Stimulated activated CD4-positive, alpha-beta T cell treated with anti-CD3 and anti-CD28 coated beads, Interleukin-4, amount 100 ng/mL, for 24 hours (primary cell): ENCODE data around the gene TRIB2.

ENCODE experiments used
- DNase-seq: peaks from one replicate; pipeline ENCODE4 v3.0.0-alpha.2; 2020

The TRIB2 gene

DNA sequence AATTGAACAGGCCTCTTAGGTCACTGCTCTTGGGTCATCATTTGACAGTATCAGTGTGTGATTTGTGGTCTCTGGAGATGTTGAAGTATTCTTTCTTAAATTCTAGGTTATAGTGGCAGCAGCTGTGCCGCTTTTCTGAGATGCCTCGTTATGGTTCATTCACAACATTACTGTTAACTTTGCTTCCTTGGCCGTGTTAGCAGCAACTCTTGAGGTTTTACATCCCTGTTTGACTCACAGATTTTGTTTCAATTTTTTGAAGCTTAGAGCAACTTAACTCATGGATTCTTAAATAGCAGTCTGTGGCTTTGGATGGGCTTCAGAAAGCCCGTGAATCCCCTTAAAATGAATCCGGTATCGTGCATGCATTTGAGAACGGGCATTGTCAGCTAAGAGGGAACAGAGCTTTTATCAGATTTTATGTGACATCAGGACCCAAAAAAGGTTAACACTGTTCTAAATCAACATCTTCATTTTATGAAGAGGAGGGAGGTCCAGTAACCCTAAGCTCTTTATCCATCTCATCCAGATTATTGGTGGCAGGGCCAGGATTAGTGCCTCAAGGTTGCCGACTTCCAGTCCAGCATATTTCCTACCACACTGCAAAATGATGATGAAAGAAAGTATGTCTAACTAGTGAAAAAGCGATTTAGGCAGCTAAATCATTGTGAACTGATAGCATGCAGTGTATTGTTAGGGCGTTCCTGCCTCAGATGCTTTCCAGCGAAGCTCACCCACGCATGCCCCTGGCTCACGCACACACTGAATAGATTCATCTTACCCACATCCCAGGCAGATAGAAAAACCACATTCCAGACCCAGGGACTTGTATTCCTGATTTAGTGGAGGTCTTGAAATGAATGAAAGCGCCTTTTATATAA, 5.1 kb downstream of the TRIB2 start:
- DNase-seq, result peak; percentile 47

DNA sequence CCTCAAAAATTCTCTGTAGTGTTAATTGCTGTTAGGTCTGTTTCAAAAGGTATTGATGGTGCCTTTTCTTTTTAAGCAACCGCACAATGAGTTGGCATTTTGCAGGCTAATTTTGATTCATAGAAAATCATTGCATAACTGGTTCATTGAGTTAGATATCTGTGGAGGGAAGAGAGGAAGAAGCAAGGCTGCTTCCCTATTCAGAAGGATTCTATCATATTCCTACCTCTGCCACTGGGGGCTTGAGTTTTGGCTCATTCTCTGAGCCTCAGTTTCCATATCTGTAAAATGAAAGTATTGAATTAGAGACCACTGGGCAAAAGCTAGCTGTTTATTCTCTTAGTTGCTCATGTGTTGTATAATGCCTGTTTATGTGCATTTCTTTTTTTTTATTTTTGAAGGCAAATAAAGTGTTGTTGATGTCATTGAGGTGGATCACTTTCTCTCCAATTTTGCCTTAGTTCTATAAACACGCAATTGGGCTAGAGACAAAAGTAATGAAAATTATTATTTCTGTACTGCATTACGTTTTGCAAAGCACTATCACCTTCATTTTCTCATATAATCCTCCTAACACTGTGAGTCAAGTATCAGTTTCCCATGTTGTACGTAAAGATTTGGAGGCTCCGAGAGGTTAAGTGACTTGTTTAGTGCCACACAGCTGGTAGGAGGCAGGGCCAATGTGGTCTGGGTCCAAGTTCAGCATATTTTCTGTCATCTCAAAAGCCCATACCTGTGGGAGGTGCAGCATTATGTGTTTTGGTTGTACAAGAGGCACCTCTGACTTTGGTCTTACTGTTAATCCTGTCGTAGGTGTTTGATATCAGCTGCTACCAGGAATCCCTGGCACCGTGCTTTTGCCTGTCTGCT, 5.9 kb downstream of the TRIB2 start:
- DNase-seq, result peak; percentile 43

DNA sequence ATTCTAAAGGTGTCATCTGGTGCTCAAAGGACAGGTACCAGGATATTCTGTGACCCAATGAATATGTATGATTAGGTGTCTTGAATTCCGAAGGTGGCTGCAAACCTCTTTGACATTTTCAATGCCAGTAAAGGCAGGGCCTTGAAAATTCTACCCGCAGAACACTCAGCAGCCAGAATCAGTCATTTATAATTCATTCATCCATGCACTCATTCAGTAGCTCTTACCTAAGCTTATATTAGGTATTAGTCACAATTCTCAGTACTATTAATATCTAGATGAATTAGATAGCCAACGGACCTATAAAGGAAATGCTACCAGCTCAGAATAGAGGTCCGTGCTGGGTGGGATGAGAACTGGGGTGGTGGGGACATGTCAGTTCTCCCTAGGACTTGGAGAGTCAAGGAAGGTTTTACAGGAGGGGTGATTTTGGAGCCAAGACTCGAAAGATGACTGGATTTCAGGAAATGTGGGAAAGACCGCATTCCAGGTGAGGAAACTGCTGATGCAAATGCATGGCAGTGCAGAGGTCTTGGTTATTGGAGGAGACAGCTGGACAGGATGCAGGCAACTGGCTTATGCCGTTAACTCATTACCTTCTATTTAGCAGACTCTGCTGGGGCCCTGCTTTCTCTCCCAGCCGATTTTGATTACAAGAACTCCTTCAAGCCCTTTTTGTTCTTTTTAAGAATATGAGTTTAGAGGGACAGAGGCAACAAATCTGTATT, 7.2 kb downstream of the TRIB2 start:
- DNase-seq, result no peak

DNA sequence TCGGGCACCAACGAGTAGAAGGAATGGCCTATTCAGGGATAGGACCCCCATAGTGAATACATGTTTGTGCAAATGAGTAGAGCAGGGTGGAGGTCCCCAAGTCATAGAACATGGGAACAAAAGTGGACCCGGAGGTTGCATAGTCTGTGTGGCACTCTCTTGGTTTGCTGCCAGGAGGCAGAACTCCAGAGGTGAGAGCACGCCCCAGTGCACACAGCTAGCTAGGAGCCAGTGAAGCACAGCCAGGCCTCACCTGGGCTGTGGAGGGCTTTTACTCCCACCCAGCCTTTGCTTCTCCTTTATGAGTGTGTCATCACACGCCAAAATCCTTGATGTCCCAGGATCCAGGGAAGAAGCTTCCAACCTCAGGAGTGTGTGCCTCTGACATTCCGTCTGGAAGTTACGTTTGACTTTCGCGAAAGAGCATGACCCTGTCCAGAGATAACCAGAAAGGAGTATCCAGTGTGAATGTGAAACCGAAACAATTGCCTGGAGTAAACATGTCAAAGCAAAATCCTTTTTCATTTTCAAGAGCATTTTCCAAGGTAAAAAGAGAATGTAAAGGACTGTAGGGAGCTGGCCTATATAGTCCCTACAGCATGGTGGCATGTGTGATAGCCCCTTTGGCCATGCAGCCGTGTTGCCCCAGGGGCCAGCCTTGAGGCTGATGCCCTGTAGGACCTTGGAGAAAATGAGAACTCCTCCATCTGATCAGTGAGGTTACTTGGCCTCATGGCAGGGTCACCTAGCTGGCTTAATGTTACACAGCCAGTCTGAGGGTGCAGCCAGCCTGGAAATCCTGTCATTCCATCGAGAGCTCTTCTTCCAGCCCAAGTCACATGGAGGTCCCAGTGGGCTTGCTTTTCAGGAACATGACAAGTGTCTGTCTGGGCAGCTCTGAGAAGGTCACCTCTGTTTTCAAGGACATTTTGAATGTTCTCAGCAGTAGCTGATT, 8.8 kb downstream of the TRIB2 start:
- no peak for DNase-seq

DNA sequence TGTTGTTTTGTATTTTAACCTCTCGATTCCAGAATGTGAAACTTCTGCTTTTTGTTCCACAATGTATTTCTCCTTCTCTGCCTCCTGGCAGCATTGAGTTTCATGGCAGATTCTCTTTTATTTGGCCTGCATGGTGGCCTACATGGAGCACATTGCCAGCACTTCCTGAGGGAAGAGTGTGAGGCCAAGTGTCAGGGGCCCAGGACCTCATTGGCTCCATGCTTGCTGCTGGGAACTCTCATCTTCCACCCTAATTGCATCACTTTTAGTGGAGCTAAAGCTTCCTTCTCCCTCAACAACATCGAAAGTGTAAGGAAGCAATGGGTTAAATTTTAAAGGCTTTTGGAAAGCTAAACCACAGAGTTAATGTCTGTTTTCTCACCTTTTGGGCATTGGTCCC, 9.5 kb downstream of the TRIB2 start:
- no peak for DNase-seq

DNA sequence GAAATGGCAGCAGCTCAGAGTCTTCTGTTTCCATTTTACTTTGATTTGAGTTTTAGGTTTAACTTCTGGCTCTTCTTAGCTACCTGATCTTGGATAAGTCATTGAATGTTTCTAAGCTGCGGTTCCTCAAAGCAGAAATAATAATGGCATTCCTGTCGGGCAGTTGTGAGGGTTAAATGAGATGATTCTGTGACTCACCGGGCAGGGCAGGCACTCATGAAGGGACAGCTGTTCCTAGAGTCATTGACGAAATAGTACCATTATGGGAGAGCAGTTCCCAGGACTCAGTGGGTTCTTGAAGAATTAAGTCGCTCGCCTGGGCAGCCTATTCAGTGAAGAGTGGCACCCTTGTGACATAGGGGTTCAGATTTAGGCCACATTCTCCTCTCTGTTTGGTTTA, 10.3 kb downstream of the TRIB2 start:
- no peak for DNase-seq

DNA sequence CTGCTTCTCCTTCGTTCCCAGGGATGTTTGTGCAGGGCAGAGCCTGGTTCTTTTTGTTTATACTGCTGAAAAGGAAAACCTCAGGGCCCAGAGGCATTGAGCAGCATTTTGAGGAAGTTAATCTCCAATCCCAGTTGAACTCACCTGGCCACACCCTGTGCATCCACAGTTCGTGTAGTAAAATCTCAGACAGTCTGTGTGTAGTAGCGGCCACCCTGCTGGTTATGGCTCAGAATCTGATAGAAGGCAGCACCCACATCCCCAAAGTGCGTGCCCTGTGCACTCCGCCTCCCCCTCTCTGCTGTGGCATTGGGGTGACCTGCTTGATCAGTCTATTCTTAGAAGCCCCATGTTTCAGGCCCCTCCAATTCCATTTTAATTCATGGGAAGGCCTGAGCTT, 10.9 kb downstream of the TRIB2 start:
- DNase-seq, result no peak

DNA sequence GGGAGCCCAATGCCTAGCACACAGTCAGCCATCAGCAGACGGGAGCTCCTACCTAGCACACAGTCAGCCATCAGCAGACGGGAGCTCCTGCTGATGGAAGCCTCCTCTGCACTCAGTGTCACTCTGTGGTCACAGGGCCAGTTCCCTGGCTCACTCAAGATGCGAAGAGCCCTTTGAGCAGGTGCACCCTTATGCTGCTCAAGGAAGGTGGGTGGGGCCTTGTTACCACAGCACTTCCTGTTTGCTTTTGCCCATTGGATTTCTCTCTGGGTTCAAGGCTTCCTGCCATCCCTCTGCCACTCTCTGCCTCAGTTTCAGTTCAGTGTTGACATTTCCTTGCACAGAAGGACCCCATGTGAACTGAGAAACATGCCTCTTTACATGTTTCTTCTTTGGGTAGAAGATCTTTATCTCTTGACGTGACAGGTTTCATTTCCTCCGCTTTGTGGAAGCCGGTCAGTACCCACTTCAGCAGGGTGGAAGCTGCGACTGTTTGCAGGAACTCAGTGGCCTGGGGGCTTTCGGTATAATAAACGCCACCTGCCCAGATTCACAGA, 11.6 kb downstream of the TRIB2 start:
- DNase-seq, result peak; percentile 33

DNA sequence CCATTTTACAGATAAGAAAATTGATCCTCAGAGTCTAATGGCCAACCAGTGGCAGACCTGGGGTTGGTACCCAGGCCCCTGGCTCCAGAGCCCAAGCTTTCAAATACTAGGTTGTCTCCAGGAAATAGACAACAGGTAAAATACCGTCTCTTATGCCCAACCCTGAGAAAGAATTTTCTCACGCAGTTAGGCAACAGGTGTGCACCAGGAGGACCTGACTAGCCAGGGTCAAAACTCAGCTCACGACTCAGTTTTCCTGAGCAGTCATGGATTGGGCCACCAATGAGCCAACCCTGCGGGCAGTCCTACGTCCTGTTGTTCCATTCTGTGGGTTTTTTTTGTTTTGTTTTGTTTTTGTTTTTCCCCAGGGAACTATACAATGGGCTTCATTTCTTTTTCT, 13.5 kb downstream of the TRIB2 start:
- DNase-seq, result no peak

DNA sequence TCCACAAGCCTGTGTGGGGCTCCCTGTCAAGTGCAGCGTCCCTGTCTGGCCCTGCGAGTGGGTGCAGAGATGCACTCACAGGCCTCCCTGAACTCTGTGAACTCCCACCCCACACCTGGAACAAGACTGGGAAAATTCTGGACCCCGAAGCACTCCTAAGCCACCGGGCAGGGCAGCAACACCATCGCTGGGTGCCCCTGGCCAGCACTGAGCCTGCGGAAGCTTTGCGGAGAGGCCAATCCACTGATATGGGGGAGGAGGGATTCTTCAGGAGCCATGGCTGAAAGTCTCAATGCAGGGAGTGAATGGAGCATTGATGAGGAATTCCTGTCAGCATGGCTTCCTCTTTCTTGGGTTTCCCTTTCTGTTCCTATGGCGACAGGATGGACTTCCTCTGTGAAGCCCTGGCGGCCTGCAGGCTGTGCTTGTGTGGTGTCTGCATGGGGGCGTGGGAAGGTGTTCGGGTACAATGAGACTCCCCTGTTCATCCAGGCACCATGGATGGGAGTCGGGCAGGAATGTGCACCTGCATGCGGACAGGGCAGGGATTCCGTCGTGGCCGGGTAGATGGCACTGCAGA, 15.1 kb downstream of the TRIB2 start:
- no peak for DNase-seq

DNA sequence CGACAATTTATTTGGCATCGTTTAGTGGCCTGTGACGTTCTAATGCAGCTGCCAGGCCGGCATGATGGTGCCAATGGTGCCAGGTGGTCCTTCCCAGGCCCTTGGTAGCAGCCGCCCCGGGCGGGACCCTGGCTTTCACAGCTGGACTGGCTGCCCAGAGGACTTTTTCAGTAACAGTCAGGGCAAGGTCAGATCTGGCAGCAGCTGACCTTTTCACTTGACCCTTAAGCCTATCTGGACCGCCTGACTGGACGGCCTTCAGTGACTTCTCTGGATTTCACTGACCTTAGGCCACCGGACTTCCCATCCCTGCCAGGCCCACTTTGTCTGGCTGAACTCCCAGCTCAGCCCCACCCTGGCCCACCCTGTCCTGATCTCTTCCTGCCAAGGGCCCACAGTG, 15.9 kb downstream of the TRIB2 start:
- DNase-seq, result no peak

DNA sequence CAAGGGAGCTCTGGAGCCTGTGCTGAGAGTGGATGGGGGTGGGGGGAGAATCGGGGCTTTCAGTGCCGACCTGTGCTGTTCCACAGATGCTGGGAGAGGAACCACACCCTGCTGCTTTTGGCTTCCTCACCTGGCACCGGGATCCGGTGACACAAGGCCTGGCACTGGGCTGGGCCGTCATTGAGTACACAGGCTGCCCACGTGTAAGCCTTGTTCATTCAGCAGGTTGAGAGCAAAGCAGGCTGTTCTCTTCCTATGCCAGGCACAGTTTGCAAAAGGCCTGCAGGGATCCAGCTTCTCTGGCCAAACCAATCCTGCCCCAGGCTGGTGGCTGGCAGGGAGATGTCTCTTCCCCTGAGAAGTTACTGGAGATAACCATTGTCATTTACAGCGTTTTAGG, 17.1 kb downstream of the TRIB2 start:
- no peak for DNase-seq

DNA sequence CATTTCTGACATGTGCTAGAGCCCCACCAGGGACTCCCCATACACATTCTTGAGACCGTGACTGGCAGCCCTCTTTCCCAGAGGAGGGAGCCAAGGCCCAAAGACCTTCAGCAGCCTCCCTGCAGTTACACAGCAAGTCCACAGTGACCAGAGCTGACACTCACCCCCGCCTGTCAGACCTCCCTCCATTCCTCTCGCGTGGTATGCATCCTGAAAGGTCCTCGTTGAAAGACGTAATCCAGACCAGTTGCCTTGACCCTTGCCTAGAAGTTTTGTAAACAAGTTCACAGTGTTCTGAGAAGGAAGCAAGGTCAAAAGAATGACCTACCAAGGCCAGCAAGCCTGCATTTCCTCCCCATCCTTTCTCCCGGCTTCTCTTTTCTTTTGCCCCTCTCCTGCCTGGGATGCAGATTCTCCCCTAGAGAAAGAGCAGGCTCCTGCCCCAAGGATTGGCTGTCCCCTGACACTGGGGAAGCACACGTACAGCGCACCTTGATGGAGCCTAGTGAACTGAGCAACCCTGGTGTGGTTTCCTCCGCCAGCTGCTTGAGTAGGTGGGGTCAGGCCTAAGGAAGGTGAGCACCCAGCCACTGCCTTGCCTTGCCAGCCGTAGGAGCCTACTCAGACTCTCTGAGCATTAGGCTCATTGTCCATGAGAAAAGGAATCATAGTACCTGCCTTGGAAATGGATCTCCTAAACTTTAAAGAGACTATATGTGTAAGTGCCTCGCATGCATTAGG, 18.3 kb downstream of the TRIB2 start:
- no peak for DNase-seq

DNA sequence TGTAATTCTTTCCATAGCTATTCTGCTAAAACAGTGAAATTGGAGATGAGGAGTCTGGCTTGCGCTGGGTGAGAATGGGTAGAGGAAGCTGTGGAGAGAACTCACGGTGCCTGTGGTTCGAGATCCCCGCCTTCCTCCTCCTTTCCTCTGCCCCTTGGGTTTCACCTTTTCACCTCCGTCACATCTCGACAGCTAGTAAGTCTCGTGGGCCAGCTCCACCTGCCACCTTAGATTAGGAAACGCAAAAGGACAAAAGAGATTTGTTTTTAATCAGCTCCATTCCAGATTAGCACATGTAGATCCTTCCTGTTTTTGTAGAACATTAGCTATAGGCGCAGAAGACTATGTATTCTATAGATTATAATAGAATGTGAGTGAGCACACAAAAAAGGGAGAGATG, 20.6 kb downstream of the TRIB2 start:
- no peak for DNase-seq

DNA sequence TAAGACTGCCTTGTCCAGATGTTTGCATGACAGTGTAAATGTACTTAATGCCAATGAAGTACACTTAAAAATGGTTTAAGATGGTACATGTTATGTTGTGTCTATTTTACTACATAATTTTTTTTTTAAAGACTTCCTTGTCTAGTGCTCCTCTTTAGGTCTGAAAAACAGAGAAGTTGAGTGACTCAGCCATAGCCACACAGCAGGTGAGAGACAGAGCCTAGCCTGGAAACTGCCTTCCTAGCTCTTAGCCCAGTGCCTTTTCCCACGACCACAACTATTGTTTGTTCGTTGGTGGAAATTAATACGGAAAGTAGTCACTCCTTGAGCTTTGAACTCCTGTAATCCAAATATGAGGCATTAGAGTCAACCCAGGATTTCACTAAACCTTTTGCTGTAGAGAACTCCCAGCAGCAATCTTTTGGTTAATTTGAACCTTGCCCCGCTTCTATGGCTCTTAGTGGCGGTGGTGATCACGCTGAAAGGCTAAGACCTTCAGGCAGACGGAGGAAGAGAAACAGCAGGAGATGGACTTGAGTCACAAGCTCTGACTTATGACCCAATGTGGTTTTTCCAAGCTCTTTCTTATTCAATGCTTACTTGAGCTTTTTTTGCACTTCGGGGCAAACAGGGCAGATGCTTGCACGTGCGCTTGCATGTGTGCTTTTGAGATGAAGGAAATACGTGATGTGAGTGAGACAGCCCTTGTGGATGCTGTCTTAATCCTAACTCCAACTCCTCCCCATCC, 21.2 kb downstream of the TRIB2 start:
- no peak for DNase-seq

DNA sequence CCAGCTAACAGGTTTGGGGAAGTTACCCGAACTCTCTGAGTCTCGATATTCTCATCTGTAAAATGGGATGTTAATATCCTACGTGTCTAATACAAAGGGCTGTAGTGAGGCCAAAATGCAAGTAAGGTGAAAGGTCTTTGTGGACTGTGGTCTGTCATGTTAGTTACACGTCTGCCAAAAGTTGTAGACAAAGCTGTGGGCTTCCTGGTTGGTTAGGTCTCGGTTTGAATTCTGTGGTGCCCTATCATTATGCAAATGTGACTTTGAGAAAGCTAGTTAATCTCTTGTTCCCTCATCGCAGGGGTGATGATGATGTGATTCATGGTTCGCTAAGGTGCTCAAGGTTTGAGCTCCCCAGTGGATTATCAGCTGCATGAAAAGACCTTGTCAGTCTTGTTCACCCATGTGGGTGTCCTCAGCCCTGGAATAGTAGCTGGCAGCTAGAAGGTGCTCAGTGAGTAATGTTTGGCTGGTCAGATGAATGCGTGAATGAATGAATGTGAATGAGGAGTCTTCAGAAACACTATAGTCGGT, 23.1 kb downstream of the TRIB2 start:
- DNase-seq, result no peak

DNA sequence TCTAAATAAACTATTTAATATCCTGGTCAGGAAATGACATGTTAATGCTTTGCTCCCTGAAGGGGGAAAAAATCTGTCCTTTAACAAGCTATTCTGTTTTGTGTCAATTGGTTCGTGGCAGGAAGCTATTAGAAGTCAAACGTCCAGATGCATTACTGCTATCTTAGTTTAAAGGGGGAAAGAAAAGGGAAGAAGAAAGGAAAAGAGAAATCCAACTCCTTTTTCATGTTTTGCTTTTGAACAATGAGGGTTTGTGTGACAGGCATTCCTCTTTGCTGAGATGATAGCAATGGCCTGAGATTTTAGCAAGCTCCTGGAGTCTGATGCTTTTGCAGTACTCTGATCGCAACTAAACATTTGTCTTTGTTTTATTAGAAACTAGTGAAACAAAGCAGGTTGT, 24.6 kb downstream of the TRIB2 start:
- DNase-seq, result no peak

DNA sequence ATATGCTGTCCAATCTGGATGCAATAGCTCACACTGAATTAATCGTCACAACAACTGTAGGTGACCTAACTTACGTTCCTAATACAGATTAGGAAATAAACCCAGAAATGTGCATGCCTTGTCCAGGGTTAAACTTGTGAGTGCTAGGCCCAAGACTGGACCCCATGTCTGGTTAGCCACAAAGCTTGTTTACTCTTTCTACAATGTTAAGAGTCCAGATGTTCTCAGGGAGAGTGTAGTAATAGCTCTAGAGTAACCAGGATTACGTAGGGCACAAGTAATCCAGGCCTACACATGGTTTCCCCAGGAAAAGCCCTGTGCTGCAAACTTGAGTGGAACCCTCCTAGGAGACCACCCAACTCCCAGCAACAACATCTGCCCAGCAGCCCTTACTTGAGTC, 26.2 kb downstream of the TRIB2 start:
- no peak for DNase-seq

DNA sequence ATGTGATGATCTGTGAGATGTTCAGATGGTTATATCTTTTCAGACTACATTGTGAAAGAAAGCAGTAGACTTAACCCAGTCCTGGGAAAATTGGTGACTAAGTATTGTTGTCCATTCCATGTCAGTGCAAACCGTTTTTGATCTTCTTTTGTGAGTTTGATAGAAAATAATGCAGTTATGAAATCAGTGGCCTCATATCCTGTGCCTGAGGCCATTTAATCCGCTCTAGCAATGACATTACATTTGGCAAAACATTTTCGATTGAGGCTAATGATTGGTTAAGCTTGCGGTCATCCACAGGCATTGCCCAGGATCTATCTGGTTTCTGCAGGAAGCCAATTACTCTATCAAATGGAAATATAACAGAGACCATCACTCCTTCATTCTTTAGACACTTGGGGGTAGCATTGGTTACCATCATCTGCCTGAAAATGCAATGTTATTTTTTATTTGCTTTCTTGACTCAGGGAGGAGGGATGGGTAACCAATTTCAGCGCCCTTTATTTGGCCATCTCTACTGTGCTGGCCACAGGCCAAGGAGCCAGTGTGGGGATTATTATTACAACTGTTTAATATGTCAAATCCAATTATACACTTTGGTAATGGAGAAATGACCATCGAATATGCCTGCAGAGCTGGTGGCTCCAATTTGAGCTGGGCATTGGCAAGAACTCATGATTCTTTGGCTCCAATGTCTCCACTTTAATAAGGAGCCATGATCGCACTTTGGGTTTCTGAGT, 33.6 kb downstream of the TRIB2 start:
- DNase-seq, result no peak
